ENCODE results near the gene TAF1D.

The TAF1D gene

DNA sequence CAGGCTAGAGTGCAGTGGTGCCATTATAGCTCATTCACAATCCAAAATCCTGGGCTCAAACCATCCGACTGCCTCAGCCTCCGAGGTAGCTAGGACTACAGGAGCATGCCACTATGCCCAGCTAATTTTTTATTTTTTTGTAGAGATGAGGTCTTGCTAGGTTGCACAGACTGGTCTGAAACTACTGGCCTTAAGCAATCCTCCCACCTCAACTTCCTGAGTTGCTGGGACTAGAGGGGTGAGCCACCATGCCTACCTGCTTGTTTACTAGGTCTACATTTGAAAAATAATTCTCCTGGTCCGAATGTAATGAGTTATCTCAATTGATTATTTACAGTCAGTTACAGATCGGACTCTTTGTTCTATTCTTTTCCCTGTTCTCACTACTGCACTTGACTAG lies 22.0 kb downstream of the TAF1D start:
- no peak for DNase-seq

DNA sequence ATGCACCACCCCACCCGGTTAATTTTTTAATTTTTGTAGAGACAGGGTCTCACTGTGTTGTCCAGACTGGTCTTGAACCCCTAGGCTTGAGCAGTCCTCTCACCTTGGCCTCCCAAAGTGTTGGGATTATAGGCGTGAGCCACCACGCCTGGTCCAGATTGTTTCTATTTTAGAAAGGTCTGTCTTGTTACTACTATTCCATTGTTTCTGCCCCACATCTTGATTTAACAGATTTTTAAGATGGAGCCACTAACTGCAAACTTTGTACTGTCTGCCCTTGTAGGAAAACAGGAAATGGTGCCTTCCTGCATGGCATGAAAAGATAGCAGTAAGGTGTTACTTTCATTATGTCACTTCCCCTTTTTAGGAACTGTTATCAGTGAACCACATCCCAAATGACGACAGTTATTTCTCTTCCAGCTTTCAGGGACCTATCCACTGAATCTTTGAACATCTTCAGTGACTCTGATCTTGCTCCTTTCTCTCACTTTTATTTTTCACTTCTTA lies 23.2 kb downstream of the TAF1D start:
- no peak for DNase-seq

DNA sequence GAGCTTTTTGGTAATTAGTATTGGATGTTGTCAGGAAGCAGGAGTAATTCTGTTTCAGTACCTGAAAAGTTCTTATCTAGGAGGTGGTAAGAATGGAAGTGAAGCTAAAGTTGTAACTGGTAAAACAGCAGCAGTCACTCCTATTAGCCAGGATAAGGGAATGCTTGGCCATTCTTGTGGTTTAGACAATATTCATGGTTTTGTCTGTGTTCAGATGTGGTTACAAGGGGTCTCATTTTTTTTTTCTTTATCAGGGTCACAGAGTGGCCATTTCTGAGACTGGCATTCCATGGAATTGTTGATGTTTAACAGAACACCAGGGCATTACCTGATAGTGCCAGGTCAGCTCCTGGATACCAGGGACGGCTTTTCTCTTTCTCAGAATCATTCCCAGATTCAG lies 23.8 kb downstream of the TAF1D start:
- DNase-seq: no peak

DNA sequence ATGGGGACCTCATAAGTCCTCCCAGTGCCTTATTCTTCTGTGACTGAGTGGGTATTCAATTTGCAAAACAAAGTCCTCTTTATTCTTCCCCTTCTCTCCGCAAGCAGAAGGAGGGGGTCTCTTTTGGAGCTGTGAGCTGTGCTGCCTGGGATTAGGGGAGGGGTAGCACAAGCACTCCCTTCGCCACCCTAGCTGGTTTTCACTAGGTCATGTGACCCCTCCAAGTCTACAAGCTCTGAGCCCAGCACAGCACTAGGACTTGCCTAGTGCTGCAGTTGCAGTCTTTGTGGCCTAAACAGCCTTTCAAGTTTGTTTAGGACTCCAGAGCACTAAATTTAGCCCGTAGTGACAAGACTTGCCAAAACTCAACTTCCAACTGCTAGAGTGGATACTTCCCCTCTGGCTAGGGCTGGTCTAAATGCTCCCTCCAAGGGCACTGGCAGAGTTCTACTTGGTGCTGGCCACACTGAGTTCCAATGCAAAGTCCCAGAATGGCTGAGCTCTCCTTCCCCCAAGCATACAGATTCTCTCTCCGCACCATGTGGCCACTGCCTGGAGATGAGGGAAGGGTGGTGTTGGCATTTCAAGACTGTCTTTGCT lies 25.4 kb downstream of the TAF1D start:
- DNase-seq: no peak

DNA sequence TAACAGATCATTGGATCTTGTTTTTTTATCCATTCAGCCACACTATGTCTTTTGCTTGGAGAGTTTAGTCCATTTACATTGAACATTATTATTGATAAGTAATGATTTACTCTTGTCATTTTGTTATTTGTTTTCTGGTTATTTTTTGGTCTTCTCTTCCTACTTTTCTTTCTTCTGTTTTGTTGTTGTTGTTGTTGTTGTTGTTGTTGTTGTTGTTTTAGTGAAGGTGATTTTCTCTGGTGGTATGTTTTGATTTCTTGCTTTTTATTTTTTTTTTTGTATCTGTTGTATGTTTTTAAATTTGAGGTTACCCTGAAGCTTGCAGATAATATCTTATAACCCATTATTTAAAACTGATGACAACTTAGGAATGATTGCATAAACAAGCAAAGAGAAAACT lies 28.6 kb downstream of the TAF1D start:
- DNase-seq: no peak

DNA sequence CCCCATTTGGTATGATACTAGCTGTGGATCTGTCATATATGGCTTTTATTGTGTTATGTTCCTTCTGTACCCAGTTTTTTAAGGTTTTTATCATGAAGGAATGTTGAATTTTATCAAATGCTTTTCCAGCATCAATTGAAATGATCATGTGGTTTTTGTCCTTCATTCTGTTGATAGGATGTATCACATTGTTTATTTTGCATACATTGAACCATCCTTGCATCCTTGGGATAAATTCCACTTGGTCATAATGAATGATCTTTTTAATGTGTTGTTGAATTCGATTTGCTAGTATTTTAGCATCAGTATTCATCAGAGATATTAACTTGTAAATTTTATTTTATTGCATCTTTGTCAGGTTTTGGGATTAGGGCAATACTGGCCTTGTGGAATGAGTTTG lies 31.1 kb downstream of the TAF1D start:
- no peak for DNase-seq

DNA sequence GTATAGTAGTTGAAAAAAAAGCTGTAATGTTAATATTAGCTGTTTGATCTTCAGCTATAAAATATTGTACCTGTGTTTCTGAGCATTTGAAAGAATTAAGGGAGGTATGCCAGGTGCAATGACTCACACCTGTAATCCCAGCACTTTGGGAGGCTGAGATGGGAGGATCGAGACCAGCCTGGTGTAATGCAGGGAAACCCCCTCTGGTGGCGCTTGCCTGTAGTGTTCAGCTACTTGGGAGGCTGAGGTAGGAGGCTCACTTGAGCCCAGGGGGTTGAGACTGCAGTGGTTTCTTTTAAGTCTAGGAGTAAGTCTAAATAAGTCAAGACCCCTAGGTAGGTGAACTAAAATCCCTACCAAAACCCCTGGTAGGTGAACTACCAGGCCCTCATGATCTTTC lies 37.1 kb downstream of the TAF1D start:
- DNase-seq: no peak

DNA sequence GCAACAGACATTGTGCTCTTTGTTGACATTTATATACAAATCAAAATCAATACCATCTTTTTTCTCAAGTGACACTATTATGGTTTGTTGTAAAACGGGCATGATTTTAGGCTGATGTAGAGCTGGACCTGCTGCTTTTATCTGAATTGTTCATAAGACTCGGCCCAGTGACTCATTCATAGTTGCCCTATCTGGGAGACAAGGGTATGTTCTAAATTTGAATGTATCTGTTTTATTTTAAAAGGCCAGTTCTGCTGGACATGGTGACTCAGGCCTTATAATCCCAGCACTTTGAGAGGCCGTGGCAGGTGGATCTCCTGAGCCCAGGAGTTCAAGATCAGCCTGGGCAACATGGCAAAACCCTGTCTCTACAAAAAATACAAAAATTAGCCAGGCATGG lies 40.5 kb downstream of the TAF1D start:
- no peak for DNase-seq

DNA sequence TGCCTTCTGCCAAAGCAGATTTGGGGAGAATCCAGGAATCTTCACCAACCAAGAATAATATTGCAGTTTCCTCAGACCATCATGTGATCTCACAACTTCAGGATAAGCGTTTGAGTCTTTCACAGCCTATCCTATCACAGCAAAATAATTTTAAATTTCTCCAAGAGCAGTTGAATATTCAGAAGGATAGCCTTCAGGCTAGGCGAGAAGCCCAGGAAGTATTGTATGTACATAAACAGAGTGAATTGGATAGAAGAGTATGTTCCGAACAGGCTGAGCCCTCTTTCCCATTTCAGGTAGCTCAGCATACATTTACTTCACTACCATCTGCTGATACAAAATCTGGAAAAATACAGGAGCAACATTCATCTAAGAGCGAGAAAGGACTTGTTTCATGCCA lies 43.7 kb downstream of the TAF1D start:
- DNase-seq: no peak

DNA sequence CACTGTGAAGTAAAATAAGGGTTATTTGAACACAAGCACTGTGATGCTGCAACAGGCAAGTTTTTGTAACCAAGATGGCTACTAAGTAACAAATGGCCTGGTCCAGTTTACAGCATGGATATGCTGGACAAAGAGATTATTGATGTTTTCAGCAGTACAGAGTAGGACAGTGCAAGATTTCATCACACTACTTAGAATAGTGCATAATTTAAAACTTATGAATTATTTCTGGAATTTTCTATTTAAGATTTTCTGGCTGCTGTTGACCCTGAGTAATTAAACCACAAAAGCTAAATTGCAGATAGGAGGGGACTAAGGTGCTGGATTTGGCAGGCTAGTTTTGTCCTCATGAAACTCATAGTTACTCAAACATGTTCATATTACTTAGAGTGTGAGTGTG lies 46.7 kb downstream of the TAF1D start:
- no peak for DNase-seq

DNA sequence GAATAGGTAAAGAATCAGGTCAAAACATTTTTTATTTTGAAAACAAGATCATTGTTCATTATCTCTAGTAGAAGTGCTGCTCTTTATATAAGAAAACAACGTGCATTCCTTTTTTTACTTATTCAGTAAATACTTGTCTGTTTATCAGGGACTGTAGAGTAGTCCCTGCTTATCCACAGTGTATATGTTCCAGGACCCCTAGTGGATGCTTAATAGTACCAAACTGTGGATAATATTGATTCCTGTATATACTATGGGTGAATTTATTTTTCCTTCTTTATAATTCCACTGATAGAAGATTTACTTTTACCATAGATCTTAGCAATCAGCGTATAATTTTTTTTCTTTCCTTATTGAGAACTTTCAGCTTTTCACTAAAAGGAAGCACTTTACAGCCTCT lies 47.2 kb downstream of the TAF1D start:
- no peak for DNase-seq

DNA sequence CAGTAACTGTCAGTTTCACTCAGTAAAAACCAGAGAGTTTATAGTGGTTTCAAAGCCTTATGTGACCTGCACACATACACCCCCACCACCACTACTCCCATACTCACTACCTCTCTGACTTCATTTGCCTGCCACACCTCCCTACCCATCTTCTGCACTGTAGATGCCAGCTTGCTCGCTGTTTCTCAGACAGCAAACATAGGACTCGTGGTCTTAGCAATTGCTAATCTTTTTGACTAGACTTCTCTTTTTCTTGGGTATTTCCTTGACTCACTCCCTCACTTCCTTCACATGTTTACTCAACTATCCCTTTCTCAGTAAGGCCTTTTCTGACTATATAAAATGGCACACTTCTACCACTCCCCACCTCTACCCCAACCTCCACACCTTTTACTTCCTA lies 52.1 kb downstream of the TAF1D start:
- no peak for DNase-seq

DNA sequence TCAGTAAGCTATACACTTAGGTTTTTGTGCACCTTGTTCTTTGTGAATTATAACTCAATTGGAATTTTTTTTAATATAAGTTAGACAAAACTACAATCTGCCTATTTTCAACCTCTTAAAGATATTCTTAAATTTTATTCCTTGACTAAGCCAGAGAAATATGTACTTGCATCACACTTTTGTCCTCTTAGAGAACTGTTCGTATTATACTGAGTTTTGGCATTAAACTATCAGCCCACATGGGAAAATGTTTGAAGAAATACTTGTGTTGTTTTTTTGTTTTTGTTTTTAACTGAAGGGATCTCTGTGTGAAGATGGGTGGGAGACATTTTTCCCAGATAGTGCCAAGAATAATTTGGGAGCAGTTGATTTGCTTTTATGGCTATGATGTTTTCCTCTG lies 54.5 kb downstream of the TAF1D start:
- DNase-seq: no peak

DNA sequence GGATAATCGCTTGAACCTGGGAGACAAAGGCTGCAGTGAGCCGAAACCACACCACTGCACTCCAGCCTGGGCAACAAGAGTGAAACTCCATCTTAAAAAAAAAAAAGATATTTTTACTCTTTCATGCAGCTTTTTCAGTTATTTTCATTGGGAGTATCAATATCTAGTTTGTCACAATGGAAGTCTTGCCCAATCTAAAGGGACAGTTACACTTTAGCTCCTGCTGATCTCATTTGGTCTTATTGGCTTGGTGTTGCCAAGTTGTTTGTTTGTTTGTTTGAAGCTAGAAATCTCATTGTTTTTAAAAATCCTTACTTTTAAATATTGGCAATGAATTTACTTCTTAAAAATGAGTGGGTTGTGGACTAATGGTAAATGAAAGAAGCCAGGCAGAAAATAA lies 55.1 kb downstream of the TAF1D start:
- DNase-seq: no peak
